ENCODE measurements around the gene SSTR5. TPM values are rescaled to one million over a fixed set of nuclear protein-coding genes. Genes with fewer than 3 reads are reported as not detected.

The SSTR5 gene
- polyA plus RNA-seq, 2 of the 4 experiments (the other 2 are of a cell fraction), result 0.06 to 0.08 TPM

GRCh38 chr16:1116693-1117077, 44.1 kb downstream of the SSTR5 start:
- no peak for ATAC-seq
- Histone ChIP-seq H3K27ac (no peak overlapping the region), H3K4me2 (no peak overlapping the region), H3K4me3 (no peak overlapping the region), H3K9me3 (no peaks in the 10 kb centered on the region), H3K4me1 (no peaks in the 10 kb centered on the region)
- TF ChIP-seq MAZ (IDR thresholded peaks at IDR 0.05; ENCODE audit: borderline replicate concordance, low read depth, low read length) (no peak), USF2 (IDR thresholded peaks at IDR 0.05) (no peak), NR3C1 (IDR thresholded peaks at IDR 0.05) (no peak), RCOR1 (IDR thresholded peaks at IDR 0.05; ENCODE audit: low read depth, low read length) (no peak), KDM5A (IDR thresholded peaks at IDR 0.05) (no peak), HOXB5 (CRISPR knock-in tag; IDR thresholded peaks at IDR 0.05) (no peak), FOXS1 (CRISPR knock-in tag; IDR thresholded peaks at IDR 0.05) (no peak), POLR2AphosphoS2 (conservative IDR thresholded peaks at IDR 0.05; ENCODE audit: low read length) (no peak), ATOH8 (CRISPR knock-in tag; IDR thresholded peaks at IDR 0.05; ENCODE audit: low read depth) (no peak), PHF8 (IDR thresholded peaks at IDR 0.05; ENCODE audit: borderline replicate concordance, low read depth) (no peak), SREBF2 (IDR thresholded peaks at IDR 0.05) (no peak)
- no peak for DNase-seq (ENCODE audit: low read depth in 1 of 2, low spot score in 1 of 2)
- WGBS (ENCODE audit: missing lambda C conversion rate), result no CpG with 5 or more reads among the region's 16 CpGs
- ChIA-PET CTCF (interaction anchor here (1.6 to 2.2 kb wide), 2 partner anchors 13 to 77 kb away, joined by 4 to 7 read pairs; no protein-coding TSS in a partner anchor), POLR2A (no interaction called here)
- no peak for FAIRE-seq

GRCh38 chr16:1117176-1117900, 44.8 kb downstream of the SSTR5 start:
- Histone ChIP-seq H3K4me2 (no peak overlapping the region), H3K4me3 (no peak overlapping the region), H3K4me1 (no peaks in the 10 kb centered on the region), H3K27ac (no peak overlapping the region), H3K9me3 (no peaks in the 10 kb centered on the region)
- no peak for TF ChIP-seq CBX8 (IDR thresholded peaks at IDR 0.05)
- no peak for TF ChIP-seq ZSCAN20 (CRISPR knock-in tag; IDR thresholded peaks at IDR 0.05)
- no peak for TF ChIP-seq HOXA7 (CRISPR knock-in tag; IDR thresholded peaks at IDR 0.05)
- TF ChIP-seq RFX5 (IDR thresholded peaks at IDR 0.05), result no peak
- no peak for TF ChIP-seq HMGXB4 (CRISPR knock-in tag; IDR thresholded peaks at IDR 0.05; ENCODE audit: borderline replicate concordance)
- no peak for FAIRE-seq
- CTCF ChIA-PET, result interaction anchor here (1.0 to 2.2 kb wide), 5 partner anchors 10 to 77 kb away, joined by 3 to 8 read pairs (median 4); no protein-coding TSS in a partner anchor
- POLR2A ChIA-PET, result interaction anchor here (0.5 kb wide), 1 partner anchor 871 kb away, joined by 3 read pairs; no protein-coding TSS in a partner anchor
- ATAC-seq, result no peak
- 78% methylated on average over 28 of the region's 34 CpGs for WGBS (ENCODE audit: missing lambda C conversion rate)
- DNase-seq (ENCODE audit: low read depth in 1 of 2, low spot score in 1 of 2), result no peak

- no peak for FAIRE-seq
- no peak overlapping the region for H3K4me3 ChIP-seq
- 71% methylated on average over 13 of the region's 19 CpGs for WGBS (ENCODE audit: missing lambda C conversion rate)
- ATAC-seq, result no peak
- H3K27ac ChIP-seq, result no peak overlapping the region
- no peak for TF ChIP-seq ELK1 (IDR thresholded peaks at IDR 0.05; ENCODE audit: low read depth, low read length)
- no peak overlapping the region for H3K4me2 ChIP-seq
- H3K9me3 ChIP-seq, result no peaks in the 10 kb centered on the region
- ChIA-PET POLR2A (interaction anchor here (0.5 kb wide), 1 partner anchor 870 kb away, joined by 3 read pairs; no protein-coding TSS in a partner anchor), CTCF (interaction anchor here (1.0 to 2.2 kb wide), 4 partner anchors 11 to 76 kb away, joined by 3 to 8 read pairs (median 6); no protein-coding TSS in a partner anchor)
- H3K4me1 ChIP-seq, result no peaks in the 10 kb centered on the region
- no peak for DNase-seq (ENCODE audit: low read depth in 1 of 2, low spot score in 1 of 2)
Measured at GRCh38 chr16:1117926-1118325, 45.4 kb downstream of the SSTR5 start.
